ENCODE data around the gene SEC22A.

DNA sequence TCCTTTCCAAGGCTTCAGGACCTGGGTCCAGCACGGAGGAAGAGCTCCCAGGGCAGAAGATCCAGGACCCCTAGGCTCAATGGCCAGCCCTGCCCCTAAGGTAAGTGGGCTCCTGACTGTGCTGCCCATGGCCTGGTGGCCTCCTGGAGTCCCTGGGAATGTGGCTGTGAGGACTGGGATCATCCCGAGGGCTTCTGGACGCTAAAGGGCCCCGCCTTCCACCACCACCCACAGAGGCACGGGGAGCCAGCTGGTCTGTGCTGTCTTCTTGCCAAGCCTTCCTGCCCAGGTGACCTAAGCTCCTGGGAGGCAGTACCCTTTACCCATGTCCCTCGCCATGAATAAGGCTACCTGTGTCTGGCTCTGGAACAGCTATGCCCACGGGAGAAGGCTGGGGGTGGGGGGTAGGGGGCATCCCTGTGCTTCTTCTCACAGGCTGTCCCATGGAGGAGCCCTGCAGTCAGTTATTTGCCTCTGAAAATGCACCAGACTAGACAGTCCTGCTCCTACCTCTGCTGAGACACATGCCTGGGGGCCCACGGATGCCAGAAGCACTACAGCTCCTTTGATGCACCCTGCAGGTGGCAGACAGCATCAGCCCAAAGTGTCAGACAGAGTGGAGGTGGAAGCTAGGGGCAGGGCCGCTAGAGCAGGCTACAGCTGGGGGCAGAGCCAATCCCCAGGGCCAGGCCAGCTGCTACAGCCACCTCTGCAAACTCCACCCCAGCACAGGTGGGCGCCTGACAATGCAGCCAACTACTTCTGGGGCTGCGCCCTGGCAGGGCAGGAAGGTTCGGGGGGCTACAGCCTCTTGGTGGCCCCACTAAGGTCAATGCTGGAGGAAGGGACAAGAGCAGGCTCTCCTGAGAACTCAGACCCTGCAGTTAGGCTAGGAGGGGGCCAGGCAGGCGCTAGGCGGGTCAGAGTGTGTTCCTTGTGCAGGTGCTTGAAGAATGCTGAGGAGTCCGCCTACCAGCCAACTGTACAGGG, 90.9 kb downstream of the SEC22A start:
- TF ChIP-seq, protein P1, sequence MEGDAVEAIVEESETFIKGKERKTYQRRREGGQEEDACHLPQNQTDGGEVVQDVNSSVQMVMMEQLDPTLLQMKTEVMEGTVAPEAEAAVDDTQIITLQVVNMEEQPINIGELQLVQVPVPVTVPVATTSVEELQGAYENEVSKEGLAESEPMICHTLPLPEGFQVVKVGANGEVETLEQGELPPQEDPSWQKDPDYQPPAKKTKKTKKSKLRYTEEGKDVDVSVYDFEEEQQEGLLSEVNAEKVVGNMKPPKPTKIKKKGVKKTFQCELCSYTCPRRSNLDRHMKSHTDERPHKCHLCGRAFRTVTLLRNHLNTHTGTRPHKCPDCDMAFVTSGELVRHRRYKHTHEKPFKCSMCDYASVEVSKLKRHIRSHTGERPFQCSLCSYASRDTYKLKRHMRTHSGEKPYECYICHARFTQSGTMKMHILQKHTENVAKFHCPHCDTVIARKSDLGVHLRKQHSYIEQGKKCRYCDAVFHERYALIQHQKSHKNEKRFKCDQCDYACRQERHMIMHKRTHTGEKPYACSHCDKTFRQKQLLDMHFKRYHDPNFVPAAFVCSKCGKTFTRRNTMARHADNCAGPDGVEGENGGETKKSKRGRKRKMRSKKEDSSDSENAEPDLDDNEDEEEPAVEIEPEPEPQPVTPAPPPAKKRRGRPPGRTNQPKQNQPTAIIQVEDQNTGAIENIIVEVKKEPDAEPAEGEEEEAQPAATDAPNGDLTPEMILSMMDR (IDR thresholded peaks at IDR 0.05), result no peak
- no peak for TF ChIP-seq POLR2A (IDR thresholded peaks at IDR 0.05)
